IPS-NIHi7 (cell line): ENCODE results near the gene GHRH.

Experiments
- DNase-seq: peaks from one replicate; pipeline ENCODE4 v3.0.0; 2012; ENCODE audit warnings: mixed read lengths; ENCODE audit errors: extremely low spot score

The GHRH gene

DNA sequence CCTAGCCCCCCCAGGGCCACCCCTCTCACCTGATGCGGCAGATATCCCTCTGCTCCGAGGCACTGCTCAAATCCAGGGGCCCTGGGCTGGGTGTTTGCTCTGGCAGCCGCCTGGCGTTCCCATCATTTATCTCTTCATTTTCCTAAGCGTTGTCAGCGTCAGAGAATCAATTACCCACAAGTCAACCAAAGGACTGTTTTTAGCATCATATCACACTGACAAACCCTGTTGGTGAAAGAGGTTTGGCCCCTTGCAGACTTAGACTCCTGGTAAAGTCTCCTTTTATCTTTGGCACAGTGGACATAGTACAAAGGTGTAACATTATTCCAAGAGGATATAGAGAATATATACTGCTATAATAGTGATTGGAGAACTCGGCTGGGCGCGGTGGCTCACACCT is at the start of gene GHRH:
Gene GHRH (minus strand): TSS at position 101 of the 400 bp plus-strand sequence. CDS start 4,925 bp downstream, outside the sequence.
- DNase-seq = no peak

GRCh38 chr20:37310951-37311350 is 49.3 kb upstream of the GHRH start:
- DNase-seq = no peak

- DNase-seq = no peak
Measured at GRCh38 chr20:37309936-37310590, 48.4 kb upstream of the GHRH start.

DNA sequence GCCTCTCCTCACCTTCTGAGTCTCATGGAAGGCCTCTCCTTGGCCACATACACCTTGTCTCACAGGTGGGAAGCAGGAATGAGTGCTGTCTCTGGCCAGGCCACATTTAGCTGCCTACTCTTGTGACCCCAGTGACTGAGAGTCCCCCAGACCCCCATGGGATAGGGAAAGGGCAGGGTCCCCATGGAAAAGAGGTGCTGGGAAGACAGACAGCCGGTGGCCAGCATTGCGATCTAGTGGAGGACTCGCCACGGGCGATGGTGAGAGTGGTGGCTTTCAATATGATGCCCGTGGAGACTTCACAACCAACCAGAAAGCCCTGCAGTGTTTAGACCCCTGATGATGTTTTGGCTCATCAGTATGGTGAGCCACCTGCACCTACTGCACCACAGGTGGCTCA is 47.7 kb upstream of the GHRH start:
- DNase-seq = no peak

GRCh38 chr20:37308086-37309050 is 46.8 kb upstream of the GHRH start:
- DNase-seq = no peak

DNA sequence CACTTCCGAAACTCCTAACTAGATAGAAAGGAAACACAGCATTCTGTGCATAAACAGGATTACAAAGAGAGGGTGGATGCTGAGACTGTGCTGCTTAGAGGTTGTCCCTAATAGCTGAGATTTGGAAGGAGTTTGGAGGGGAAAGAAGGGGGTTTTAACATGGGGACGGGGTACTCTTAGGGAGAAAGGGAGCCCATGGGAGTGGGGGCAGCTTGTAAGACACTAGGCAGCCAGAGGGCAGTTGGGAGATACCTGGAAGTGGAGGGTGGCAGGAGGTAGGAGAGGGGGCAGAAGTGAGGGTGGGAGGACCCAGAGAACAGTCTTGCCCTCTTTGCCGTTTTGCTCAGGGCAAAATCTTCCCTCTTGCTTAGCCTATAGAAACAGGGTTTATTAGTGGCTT is 44.2 kb upstream of the GHRH start:
- DNase-seq = no peak

DNA sequence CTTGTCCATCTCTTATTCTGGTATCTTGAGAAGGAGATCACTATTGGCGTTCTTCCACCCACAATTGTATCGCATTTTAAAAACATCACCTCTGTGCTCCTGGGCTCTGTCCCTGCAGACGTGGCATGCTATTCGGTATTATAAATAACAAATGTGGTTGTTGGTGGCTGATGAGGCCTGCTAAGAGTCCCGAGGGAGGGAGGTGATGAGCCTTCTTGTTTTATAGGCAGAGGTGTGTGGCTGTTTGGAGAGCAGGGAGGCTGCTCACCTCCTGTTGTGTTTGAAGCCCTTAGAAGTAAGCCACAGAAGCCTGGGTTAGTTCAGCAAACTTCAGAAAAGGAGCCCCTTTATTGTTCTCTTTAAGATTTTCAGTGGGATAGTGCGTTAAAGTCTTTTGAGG is 43.5 kb upstream of the GHRH start:
- no peak for DNase-seq

GRCh38 chr20:37303637-37304036 is 42.0 kb upstream of the GHRH start:
- DNase-seq = no peak

DNA sequence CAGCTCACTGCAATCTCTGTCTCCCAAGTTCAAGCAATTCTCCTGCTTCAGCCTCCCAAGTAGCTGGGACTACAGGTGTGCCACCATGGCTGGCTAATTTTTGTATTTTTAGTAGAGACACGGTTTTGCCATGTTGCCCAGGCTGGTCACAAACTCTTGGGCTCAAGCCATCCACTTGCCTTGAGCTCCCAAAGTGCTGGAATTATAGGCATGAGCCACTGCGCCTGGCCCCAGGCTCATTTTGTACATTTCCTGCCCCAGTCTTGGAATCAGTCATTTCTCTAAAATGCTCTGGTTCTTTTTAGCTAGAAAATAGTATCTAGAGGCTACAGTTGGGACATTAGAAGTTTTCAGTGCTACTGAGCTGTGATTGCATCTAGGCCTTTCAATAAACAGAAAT is 41.4 kb upstream of the GHRH start:
- no peak for DNase-seq

DNA sequence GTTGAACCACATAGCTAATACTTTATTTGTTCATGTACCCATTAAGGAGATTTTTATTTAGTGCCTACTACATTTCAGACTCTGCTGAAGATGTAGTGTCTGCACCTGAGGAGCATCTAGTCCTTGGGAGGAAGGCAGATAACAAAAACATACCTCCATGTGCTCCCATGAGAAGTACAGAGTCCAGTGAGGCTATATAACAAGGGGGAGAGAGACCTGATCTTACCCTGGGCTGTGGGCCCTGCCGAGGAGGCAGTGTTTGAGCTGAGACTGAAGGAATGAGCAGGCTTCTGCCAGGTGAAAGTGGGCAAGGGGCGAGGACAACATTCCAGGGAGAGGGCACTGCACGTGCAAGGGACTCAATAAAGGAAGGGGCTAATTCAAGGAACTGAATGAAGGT is 39.9 kb upstream of the GHRH start:
- DNase-seq = no peak

DNA sequence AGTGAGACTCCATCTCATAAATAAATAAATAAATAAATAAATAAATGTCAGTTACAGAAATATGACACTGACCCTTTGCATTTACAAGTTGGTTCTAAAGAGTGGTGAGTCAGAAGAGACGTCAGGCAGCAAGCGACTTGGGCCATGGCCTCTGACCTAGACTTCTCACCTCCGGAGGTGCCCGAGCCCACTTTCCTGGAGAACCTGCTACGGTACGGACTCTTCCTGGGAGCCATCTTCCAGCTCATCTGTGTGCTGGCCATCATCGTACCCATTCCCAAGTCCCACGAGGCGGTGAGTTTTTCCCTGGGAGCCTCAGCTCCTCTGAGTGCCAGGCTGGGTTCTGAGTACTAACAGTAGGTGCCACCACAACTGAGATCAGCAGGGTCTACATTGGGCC is 39.5 kb upstream of the GHRH start:
- no peak for DNase-seq

- DNase-seq = no peak
Measured at GRCh38 chr20:37299718-37300528, 38.3 kb upstream of the GHRH start.

GRCh38 chr20:37298190-37298939 is 36.8 kb upstream of the GHRH start:
- DNase-seq = no peak

GRCh38 chr20:37297066-37297736 is 35.6 kb upstream of the GHRH start:
- DNase-seq = no peak

DNA sequence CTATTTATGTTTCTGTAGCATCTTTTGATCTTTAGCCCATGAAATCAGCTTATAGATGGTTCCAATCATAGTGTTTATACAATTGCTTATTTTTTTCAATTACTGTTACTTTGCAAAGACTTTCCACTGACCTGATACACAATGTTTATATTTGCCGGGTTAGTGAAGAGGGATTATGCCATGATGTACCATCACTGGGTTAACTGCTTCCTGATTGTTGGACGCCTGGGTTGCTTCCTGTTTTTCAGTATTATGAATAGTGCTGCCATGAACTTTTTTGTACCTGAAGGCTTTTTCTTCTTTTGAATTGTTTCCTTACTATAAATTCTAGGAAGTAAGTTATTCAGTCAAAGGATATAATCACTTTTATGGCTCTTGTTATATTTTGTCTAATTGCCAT is 34.8 kb upstream of the GHRH start:
- DNase-seq = no peak

- no peak for DNase-seq
Measured at GRCh38 chr20:37295595-37295994, 34.0 kb upstream of the GHRH start.

- no peak for DNase-seq
Measured at GRCh38 chr20:37295001-37295400, 33.4 kb upstream of the GHRH start.

- DNase-seq = no peak
Measured at GRCh38 chr20:37294262-37294981, 32.8 kb upstream of the GHRH start.

- no peak for DNase-seq
Measured at GRCh38 chr20:37293301-37293943, 31.8 kb upstream of the GHRH start.

DNA sequence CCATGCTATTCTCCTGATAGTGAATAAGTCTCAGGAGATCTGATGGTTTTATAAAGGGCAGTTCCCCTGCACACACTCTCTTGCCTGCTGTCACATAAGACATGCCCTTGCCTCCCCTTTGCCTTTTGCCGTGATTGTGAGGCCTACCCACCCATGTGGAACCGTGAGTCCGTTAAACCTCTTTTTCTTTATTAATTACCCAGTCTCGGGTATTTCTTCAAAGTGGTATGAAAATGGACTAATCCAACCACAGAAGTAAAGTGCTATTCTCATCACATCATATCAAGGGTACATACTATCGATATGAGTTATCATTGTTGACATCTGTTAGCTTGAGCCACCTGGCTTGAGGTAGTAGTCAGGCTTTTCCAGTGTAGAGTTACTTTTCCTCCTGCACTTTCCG is 30.1 kb upstream of the GHRH start:
- no peak for DNase-seq
